ENCODE measurements around the gene OR14C36. TPM values are rescaled to one million over a fixed set of nuclear protein-coding genes. Genes with fewer than 3 reads are reported as not detected.
"Not testable (repeated sequence)": the region's sequence is repeated elsewhere in the genome, so short reads cannot be mapped to it uniquely, and the experiment has no call there.

OR14C36 gene, protein sequence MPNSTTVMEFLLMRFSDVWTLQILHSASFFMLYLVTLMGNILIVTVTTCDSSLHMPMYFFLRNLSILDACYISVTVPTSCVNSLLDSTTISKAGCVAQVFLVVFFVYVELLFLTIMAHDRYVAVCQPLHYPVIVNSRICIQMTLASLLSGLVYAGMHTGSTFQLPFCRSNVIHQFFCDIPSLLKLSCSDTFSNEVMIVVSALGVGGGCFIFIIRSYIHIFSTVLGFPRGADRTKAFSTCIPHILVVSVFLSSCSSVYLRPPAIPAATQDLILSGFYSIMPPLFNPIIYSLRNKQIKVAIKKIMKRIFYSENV
- total RNA-seq = not detected

- intact Hi-C loops (cut with DNase I) = no loop called here
- no peaks in the 10 kb centered on the region for H3K4me1 ChIP-seq
- H3K27ac ChIP-seq (replicated peaks in 1 of 4) = no peak within 1 kb of the TSS
- no peaks in the 10 kb centered on the region for H3K9me3 ChIP-seq
- H3K36me3 ChIP-seq = no peaks in the 10 kb centered on the region
- H3K4me3 ChIP-seq = no peak within 1 kb of the TSS
- DNase-seq (ENCODE audit: extremely low spot score) = no peak
- peaks cover 0 to 4% (median 0%) of the 10 kb centered on the region in 4 donors for H3K27me3 ChIP-seq
- WGBS = 69% methylated on average over 4 of the region's 4 CpGs
- no peak for TF ChIP-seq EP300 (IDR thresholded peaks at IDR 0.05)
These were observed at the start of gene OR14C36 for GRCh38 chr1:248348475-248348874. OR14C36 (plus strand) TSS chr1:248348775; CDS start chr1:248348775, 0 bp downstream.

- no peaks in the 10 kb centered on the region for H3K9me3 ChIP-seq
- H3K27ac ChIP-seq (replicated peaks in 1 of 4) = no peak within 1 kb of the TSS
- H3K4me3 ChIP-seq = no peak within 1 kb of the TSS
- H3K27me3 ChIP-seq = no peaks in the 10 kb centered on the region
- whole genome bisulfite sequencing = 94% methylated on average over 1 of the region's 1 CpG
- no peak for DNase-seq (ENCODE audit: extremely low spot score)
- no peaks in the 10 kb centered on the region for H3K36me3 ChIP-seq
- intact Hi-C loops (cut with DNase I) = no loop called here
- no peaks in the 10 kb centered on the region for H3K4me1 ChIP-seq
- TF ChIP-seq POLR2A (IDR thresholded peaks at IDR 0.05; ENCODE audit: low read depth) (no peak), CTCF (IDR thresholded peaks at IDR 0.05) (no peak), EP300 (IDR thresholded peaks at IDR 0.05) (no peak), POLR2AphosphoS5 (IDR thresholded peaks at IDR 0.05) (no peak)
These were observed 45.3 kb upstream of the OR14C36 start, which contains the start of gene OR2T12 for GRCh38 chr1:248303324-248303723. OR2T12 (minus strand) TSS chr1:248303424; CDS start chr1:248295578, 7,846 bp downstream.

DNA sequence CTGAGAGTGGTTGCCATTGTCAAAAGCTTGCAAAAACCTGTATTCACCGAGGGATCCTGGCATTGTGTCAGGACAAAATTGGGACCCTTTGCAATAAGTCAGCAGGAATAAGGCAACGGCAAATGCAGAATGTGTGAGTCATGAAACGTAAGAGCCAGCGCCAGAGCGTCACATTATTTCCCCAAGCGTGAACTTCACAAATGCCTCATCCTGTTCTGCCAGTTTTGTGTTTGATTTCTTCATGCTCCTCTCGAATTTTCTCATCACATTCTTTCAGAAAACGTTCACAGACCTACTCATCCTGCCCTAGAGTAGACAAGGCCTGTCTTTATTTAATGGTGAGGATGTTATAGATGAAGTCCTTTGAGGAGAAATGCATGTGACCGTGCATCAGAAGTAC lies 42.9 kb upstream of the OR14C36 start:
- H3K27me3 ChIP-seq; H3K4me3 ChIP-seq; H3K4me1 ChIP-seq; H3K27ac ChIP-seq (replicated peaks in 1 of 4); intact Hi-C loops (cut with DNase I); DNase-seq (ENCODE audit: extremely low spot score); H3K9me3 ChIP-seq; H3K36me3 ChIP-seq: not testable (repeated sequence)
- 82% methylated on average over 8 of the region's 9 CpGs for WGBS

GRCh38 chr1:248306103-248306502 lies 42.5 kb upstream of the OR14C36 start:
- Histone ChIP-seq H3K36me3 (no peaks in the 10 kb centered on the region), H3K4me1 (no peaks in the 10 kb centered on the region), H3K9me3 (no peaks in the 10 kb centered on the region), H3K27me3 (no peaks in the 10 kb centered on the region), H3K27ac (replicated peaks in 1 of 4) (no peak overlapping the region), H3K4me3 (no peak overlapping the region)
- WGBS = 77% methylated on average over 14 of the region's 19 CpGs
- intact Hi-C loops (cut with DNase I) = no loop called here
- DNase-seq (ENCODE audit: extremely low spot score) = no peak
- no peak for TF ChIP-seq POLR2AphosphoS5 (IDR thresholded peaks at IDR 0.05)
- no peak for TF ChIP-seq EP300 (IDR thresholded peaks at IDR 0.05)
- TF ChIP-seq CTCF (IDR thresholded peaks at IDR 0.05) = no peak
- TF ChIP-seq POLR2A (IDR thresholded peaks at IDR 0.05; ENCODE audit: low read depth) = no peak

GRCh38 chr1:248306740-248307139 lies 41.8 kb upstream of the OR14C36 start:
- H3K36me3 ChIP-seq; H3K4me3 ChIP-seq; intact Hi-C loops (cut with DNase I); H3K4me1 ChIP-seq; H3K27me3 ChIP-seq; H3K9me3 ChIP-seq; H3K27ac ChIP-seq (replicated peaks in 1 of 4); DNase-seq (ENCODE audit: extremely low spot score): not testable (repeated sequence)
- 72% methylated on average over 10 of the region's 15 CpGs for WGBS

DNA sequence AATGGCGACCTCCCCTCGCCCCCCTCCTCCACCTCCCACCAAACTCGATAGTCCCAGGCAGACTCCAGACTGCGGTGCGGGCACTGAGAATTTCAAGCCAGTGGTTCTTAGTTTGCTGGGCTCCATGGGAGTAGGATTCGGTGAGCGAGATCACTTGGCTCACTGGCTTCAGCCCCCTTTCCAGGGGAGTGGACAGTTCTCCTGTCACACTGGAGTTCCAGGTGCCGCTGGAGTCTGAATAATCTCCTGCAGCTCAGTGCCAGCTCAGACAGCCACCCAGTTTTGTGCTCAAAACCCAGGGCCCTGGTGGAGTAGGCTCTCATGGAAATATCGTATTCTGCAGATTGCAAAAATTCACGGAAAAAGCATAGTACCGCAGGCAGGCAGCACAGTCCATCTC lies 31.8 kb upstream of the OR14C36 start:
- peaks cover 0 to 13% (median 3%) of the 10 kb centered on the region in 4 donors for H3K9me3 ChIP-seq
- no peak overlapping the region for H3K27ac ChIP-seq (replicated peaks in 1 of 4)
- intact Hi-C loops (cut with DNase I) = no loop called here
- H3K36me3 ChIP-seq = no peaks in the 10 kb centered on the region
- 76% methylated on average over 9 of the region's 11 CpGs for WGBS
- no peaks in the 10 kb centered on the region for H3K4me1 ChIP-seq
- no peak overlapping the region for H3K4me3 ChIP-seq
- DNase-seq (ENCODE audit: extremely low spot score) = no peak
- TF ChIP-seq CTCF (IDR thresholded peaks at IDR 0.05) (no peak), POLR2A (IDR thresholded peaks at IDR 0.05; ENCODE audit: low read depth) (no peak), POLR2AphosphoS5 (IDR thresholded peaks at IDR 0.05) (no peak), EP300 (IDR thresholded peaks at IDR 0.05) (no peak)
- H3K27me3 ChIP-seq = no peaks in the 10 kb centered on the region

Measured in esophagus muscularis mucosa (tissue), 4 donors.